HG03196 (cell line): ENCODE results near the gene C1QB.
"Not testable (repeated sequence)": the region's sequence is repeated elsewhere in the genome, so short reads cannot be mapped to it uniquely, and the experiment has no call there.

Experiments
- ATAC-seq: cut with Tn5 transposase; IDR thresholded peaks from one replicate; pipeline ENCODE4 v1.9.1; 2021; ENCODE audit not compliant: unreplicated experiment

C1QB gene

GRCh38 chr1:22662318-22662717 is 9.3 kb downstream of the C1QB start:
- no peak for ATAC-seq

DNA sequence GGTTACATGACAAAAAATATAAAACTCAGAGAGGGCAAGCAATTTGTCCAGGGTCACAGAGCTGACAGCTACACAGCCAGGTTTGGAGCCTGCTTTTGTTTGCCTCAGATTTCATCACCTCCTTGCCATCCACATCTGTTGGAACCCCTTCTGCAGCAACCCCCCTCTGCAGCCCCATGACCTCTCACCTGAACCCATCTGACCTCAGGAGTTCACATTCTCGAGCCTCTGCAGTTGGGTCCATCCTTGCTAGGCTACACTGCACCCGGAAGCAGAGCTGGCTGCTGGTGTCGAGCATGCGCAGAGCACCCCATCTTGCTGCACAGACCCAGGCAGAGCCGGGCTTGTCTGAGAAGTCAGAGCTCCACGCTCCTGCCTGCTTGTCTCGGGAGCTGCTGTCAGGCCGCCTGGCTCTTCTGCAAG is 10.0 kb downstream of the C1QB start:
- no peak for ATAC-seq

GRCh38 chr1:22665752-22666151 is 12.7 kb downstream of the C1QB start:
- no peak for ATAC-seq

- no peak for ATAC-seq
Measured at GRCh38 chr1:22666412-22666811, 13.4 kb downstream of the C1QB start.

DNA sequence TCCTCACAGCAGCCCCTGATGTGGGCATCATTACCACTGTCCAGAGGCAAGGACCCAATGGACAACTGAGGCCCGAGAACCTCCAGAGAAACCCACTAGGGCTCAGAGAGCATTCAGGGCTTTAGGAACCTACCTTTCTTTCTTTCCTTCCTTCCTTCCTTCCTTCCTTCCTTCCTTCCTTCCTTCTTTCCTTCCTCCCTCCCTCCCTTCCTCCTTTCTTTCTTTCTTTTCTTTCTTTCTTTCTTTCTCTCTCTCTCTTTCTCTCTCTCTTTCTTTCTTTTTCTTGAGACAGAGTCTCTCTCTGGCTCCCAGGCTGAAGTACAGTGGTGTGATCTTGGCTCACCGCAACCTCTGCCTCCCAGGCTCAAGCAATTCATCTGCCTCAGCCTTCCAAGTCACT is 15.8 kb downstream of the C1QB start:
- not testable (repeated sequence) for ATAC-seq

DNA sequence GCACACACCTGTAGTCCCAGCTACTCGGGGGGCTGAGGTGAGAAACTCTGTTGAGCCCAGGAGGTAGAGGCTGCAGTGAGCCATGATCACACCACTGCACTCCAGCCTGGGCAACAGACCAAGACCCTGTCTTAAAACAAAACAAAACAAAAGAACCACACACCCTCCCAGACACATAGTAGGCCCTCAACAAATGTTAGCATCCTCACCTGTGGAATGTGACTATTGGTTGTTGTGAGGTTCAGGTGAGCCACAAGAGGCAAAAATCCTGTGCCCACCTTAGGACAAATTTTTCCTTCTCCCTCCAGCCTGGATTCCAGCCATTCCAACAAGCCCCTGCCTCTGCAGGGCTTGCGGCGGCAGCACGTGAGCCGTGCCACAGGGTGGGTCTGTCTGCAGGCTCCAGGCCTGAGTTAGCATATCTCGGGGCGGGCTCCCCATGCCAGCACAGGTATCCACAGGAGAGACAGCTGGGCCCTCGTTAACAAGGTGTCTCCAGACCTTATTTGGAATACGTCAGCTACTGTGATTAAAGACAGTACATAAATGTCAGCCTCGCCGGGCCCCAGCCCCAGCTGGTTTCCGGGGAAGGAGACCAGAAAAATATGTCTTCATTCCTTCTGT is 17.4 kb downstream of the C1QB start:
- ATAC-seq: no peak

GRCh38 chr1:22671999-22672398 is 19.0 kb downstream of the C1QB start:
- no peak for ATAC-seq

DNA sequence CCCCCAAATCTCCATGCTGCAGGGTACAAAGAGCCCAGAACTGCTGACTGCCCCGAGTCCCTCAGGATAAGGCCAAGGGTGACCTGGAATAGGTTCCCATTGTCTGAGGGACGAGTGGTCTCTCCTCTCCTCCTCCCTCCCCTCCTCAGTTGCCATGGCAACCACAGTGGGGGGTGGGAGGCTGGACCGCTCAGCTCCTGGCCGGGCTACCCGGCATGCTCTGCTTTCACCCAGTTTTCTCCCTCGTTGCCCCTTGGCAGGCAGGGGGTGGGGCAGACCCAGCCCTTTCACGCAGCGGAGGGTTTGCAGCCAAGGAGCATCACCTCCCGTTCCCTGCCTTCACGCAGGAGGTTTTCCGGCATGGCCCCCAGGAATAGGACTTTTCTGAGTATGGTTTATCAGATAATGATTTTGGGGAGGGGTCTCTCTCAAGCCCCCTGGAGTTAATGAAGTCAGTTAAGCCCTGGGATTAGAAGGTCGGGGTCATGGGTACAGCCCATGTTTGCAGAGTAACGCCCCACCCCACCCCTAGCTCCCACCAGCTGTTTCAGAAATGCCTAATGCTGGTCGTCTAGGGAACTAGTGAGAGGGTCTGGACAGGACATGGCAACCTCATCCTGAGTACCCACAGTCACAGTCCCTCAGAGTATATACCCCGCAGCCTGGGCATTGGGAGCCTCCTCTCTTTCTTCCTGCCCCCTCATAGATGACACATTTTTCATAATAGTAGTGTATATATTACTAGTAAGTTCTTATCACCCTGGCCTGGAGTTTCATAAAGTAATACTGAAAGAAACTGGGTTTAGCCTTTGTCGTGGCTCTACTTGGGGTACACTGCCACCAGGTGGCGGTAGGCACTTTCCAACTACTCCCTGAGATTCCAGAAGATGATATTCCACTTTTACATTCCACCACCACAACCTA is 20.7 kb downstream of the C1QB start:
- ATAC-seq: no peak

GRCh38 chr1:22674410-22674749 is 21.3 kb downstream of the C1QB start:
- ATAC-seq: no peak

- not testable (repeated sequence) for ATAC-seq
Measured at GRCh38 chr1:22676151-22676550, 23.1 kb downstream of the C1QB start.

DNA sequence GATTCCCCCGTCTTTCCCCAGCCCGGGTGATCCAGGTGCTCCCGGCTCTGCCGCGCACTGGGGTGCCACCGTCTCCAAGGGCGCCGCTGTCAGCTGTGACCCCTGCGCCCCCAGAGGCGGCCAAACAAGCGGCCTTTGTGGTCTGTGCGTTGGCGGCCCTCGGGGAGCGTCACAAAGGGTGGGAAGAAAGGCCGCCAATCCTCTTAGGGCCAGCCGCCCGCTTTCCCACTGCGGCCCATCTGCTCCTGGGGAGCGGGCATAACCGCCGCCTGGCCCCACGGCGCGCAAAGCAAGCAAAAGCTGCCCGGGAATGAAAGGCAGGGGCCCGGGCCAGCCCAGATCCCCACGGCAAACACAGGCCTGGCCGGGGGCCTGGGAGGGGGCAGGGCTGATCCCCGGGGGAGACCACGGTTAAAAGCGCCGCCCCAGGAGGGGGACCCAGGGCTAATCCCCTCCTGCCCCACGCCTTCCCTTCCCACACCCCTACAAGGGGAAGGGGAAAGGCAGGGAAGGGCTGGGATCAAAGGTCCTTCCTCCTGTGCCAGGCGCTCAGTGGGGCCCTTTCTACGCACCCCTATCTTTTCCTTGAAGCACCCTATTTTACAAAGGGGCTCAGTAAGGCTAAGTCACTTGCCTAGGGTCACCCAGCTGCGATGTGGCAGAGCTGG is 24.0 kb downstream of the C1QB start:
- ATAC-seq: no peak

DNA sequence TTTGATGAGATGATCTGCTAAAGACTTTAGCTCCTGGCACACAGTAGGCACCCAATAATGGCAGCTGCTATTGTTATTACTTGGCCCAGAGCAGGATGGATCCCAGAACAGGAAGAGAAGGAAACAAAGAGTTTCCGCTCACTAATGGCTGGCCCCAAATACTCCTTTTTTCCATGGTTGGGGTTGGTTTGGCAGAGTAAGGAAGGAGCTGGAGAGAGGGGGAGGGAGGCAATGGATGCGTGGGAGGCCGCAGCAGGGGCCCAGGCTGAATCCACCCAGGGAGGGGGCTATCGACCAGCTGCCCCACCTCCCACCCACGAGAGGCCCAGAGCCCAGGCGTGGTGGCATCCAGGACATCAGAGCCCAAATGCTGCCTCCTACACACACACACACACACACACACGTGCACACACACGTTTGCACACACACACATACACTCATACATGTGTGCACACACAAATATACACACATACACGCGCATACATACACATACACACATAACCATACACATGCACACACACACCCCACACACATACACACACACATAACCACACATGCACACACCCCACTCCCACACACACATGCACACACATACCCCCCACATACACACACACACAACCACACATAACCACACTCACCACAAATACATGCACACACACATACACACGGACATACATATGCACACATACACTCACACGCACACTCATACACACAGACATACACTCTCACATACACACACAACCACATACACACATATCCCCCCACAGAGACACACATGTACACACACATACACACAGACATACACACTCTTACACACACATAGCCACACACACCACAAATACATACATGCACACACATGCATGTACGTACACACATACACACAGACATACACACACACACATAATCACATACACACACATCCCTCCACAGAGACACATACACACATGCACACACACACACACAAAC is 25.2 kb downstream of the C1QB start:
- no peak for ATAC-seq

GRCh38 chr1:22680726-22681125 is 27.7 kb downstream of the C1QB start:
- no peak for ATAC-seq

DNA sequence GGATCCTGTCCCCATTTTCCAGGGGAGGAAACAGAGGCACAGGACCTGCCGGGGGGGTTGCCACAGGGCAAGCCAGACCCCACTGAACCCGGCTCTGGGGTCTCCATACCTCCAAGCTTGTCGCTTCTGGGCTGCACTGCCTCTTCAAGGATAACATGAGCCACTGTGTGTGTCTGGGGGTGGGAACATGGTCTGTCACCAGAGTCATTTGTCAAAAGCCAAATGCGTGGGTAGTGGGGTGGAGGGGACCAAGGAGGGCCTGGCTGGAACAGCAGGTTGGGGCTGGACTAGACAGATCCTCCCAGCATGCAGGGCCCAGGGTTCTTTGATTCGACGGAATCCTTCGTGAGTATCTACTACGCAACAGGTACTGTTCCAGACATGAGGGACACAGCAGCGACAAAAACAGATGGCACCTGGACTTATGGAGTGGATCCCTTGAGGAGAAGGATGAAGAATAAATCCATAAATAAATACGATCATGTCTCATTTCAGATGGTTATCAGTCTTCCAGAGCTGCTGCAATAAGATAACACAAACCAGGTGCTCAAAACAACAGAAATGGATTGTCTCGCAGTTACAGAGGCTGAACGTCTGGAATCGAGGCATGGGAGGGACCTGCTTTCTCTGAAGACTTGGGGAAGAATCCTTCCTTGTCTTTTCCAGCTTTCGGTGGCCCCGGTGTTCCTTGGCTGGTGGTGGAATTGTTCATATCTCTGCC is 28.7 kb downstream of the C1QB start:
- no peak for ATAC-seq

DNA sequence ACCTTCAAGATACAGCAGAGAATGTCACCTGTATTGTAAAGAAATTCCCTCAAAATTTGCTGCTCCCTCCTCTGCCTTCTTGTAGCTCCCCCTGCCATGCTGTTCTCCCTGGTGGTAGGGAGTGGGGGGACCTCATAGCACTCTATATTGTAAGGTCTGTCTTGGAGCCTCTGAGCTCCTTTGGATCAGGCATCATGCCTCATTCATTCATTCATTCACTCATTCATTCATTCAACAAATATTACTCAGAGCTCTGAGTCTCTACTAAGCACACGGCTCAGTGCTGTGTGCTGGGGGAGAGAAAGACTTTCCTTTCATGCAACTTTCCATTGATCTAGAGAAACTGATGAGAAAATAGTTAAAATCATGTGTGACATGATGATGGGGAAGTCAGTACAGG is 30.5 kb downstream of the C1QB start:
- ATAC-seq: no peak

DNA sequence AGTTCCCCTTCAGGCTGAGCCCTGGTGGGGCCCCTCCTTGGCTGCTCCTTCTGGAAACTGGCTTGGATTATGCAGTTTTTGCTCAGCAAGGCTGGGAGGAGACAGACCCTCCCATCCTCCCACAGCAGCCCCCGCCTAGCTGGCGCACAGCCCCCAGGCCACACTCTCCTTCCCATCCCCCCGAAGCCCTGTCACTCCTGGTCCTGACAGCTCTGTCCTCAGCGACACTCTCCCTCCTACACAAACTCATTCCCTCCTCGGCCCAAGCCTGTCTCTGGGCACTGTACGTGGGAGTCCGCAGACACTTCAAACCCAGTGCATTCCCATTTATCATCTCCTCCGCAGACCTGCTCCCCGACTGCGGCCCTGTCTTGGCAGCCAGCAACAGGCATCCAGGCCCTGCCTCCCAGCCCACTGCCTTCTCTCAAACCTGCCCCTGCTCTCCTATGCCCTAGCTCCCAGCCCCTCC is 32.6 kb downstream of the C1QB start:
- no peak for ATAC-seq

DNA sequence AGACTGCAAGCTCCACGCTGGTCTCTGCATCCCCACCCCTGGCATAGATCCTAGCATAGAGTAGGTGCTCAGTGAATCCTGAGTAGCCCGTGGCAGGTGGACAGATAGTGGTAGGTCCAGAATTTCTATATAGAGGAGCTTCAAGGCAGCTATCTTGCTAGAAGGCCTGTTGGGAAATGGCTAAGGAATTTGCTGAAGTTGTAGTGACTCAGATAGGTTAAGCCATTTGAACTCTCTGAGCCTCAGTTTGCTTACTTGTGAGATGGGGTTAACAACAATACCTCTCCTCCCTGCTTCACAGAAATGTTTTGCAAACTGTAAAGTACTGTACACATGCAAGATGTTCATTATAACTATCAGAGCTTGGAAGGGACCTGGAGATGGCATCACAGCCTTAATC is 34.2 kb downstream of the C1QB start:
- no peak for ATAC-seq

GRCh38 chr1:22688466-22688865 is 35.4 kb downstream of the C1QB start:
- ATAC-seq: no peak

DNA sequence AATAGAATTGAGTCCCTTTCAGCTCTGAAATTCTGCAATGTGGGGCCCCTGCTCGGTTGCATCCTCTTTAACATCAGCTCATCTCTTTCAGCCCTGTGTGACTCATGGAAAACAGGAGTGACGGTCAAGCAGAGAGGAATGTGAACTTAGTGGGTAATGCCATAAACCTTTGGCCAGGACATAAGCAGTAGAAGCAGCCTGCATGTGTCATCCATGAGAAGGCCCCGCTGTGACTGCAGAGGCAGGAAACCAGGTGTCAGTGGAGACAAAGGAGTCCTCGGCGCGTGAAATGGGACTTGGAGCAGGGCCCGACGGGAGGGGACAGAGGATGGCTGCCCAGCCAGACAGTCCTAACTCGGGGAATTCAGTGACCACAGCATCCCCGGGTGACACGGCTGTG is 36.5 kb downstream of the C1QB start:
- no peak for ATAC-seq
